Stimulated activated memory B cell treated with anti-CD40 and anti-IgM and Interleukin-4, amounts not matched to agents 10 μg/mL and 1 μg/mL and 100 μg/mL, for 72 hours (primary cell): ENCODE measurements around the gene RCAN2.

Source experiments
- ATAC-seq: fragments of 150-1000 bp; cut with Tn5 transposase; 2 replicates; pipeline ENCODE4 v1.10.0; 2021
- H3K27ac Mint-ChIP-seq: one replicate; pipeline ENCODE4 v1.8.0; 2022; ENCODE audit warnings: mild to moderate bottlenecking, mixed read lengths
- H3K27me3 Mint-ChIP-seq: one replicate; pipeline ENCODE4 v1.8.0; 2022; ENCODE audit warnings: mixed read lengths
- H3K36me3 Mint-ChIP-seq: one replicate; pipeline ENCODE4 v1.8.0; 2022; ENCODE audit warnings: mixed read lengths
- H3K4me1 Mint-ChIP-seq: one replicate; pipeline ENCODE4 v1.8.0; 2022; ENCODE audit warnings: mixed read lengths
- H3K4me3 Mint-ChIP-seq: one replicate; pipeline ENCODE4 v1.8.0; 2022; ENCODE audit warnings: mild to moderate bottlenecking, moderate library complexity, mixed read lengths
- H3K9me3 Mint-ChIP-seq: one replicate; pipeline ENCODE4 v1.8.0; 2022; ENCODE audit warnings: mixed read lengths

RCAN2 gene

GRCh38 chr6:46270336-46270735, 220.9 kb downstream of the RCAN2 start:
- H3K4me1 Mint-ChIP-seq = no peaks in the 10 kb centered on the region
- H3K27ac Mint-ChIP-seq = no peak overlapping the region
- H3K4me3 Mint-ChIP-seq = no peak overlapping the region
- ATAC-seq = no peak
- no peaks in the 10 kb centered on the region for H3K9me3 Mint-ChIP-seq
- H3K27me3 Mint-ChIP-seq = peaks cover 8% of the 10 kb centered on the region
- no peaks in the 10 kb centered on the region for H3K36me3 Mint-ChIP-seq

GRCh38 chr6:46269447-46270229, 221.6 kb downstream of the RCAN2 start:
- Mint-ChIP-seq H3K9me3 (no peaks in the 10 kb centered on the region), H3K27me3 (peaks cover 6% of the 10 kb centered on the region), H3K27ac (no peak overlapping the region), H3K4me3 (no peak overlapping the region), H3K4me1 (no peaks in the 10 kb centered on the region), H3K36me3 (no peaks in the 10 kb centered on the region)
- ATAC-seq = no peak

- no peaks in the 10 kb centered on the region for H3K27me3 Mint-ChIP-seq
- H3K9me3 Mint-ChIP-seq = no peaks in the 10 kb centered on the region
- no peaks in the 10 kb centered on the region for H3K36me3 Mint-ChIP-seq
- H3K4me1 Mint-ChIP-seq = no peaks in the 10 kb centered on the region
- ATAC-seq = no peak
- H3K27ac Mint-ChIP-seq = no peak overlapping the region
- H3K4me3 Mint-ChIP-seq = no peak overlapping the region
These were observed 223.7 kb downstream of the RCAN2 start for GRCh38 chr6:46267515-46267914.

GRCh38 chr6:46265373-46265772, 225.9 kb downstream of the RCAN2 start:
- no peak for ATAC-seq
- Mint-ChIP-seq H3K27ac (no peak overlapping the region), H3K36me3 (no peaks in the 10 kb centered on the region), H3K27me3 (no peaks in the 10 kb centered on the region), H3K4me3 (no peak overlapping the region), H3K4me1 (no peaks in the 10 kb centered on the region), H3K9me3 (no peaks in the 10 kb centered on the region)

GRCh38 chr6:46263707-46264086, 227.6 kb downstream of the RCAN2 start:
- ATAC-seq = no peak
- H3K36me3 Mint-ChIP-seq = no peaks in the 10 kb centered on the region
- H3K4me3 Mint-ChIP-seq = no peak overlapping the region
- no peaks in the 10 kb centered on the region for H3K27me3 Mint-ChIP-seq
- no peak overlapping the region for H3K27ac Mint-ChIP-seq
- no peaks in the 10 kb centered on the region for H3K4me1 Mint-ChIP-seq
- H3K9me3 Mint-ChIP-seq = no peaks in the 10 kb centered on the region

GRCh38 chr6:46262928-46263706, 228.1 kb downstream of the RCAN2 start:
- Mint-ChIP-seq H3K4me3 (no peak overlapping the region), H3K9me3 (no peaks in the 10 kb centered on the region), H3K4me1 (no peaks in the 10 kb centered on the region), H3K36me3 (no peaks in the 10 kb centered on the region), H3K27ac (no peak overlapping the region), H3K27me3 (no peaks in the 10 kb centered on the region)
- no peak for ATAC-seq

- no peaks in the 10 kb centered on the region for H3K27me3 Mint-ChIP-seq
- H3K4me3 Mint-ChIP-seq = no peak overlapping the region
- H3K36me3 Mint-ChIP-seq = no peaks in the 10 kb centered on the region
- no peak for ATAC-seq
- no peaks in the 10 kb centered on the region for H3K4me1 Mint-ChIP-seq
- peaks cover 3% of the 10 kb centered on the region for H3K9me3 Mint-ChIP-seq
- H3K27ac Mint-ChIP-seq = no peak overlapping the region
These were observed 233.0 kb downstream of the RCAN2 start for GRCh38 chr6:46258249-46258648.

GRCh38 chr6:46255528-46255927, 235.7 kb downstream of the RCAN2 start:
- ATAC-seq = no peak
- Mint-ChIP-seq H3K4me3 (no peak overlapping the region), H3K36me3 (no peaks in the 10 kb centered on the region), H3K4me1 (no peaks in the 10 kb centered on the region), H3K27me3 (no peaks in the 10 kb centered on the region), H3K9me3 (peaks cover 3% of the 10 kb centered on the region), H3K27ac (no peak overlapping the region)

- Mint-ChIP-seq H3K27me3 (no peaks in the 10 kb centered on the region), H3K4me3 (no peak overlapping the region)
These were observed 236.3 kb downstream of the RCAN2 start for GRCh38 chr6:46254946-46255345.

GRCh38 chr6:46254331-46254730, 236.9 kb downstream of the RCAN2 start:
- no peak overlapping the region for H3K4me3 Mint-ChIP-seq
- H3K36me3 Mint-ChIP-seq = no peaks in the 10 kb centered on the region
- peaks cover 3% of the 10 kb centered on the region for H3K9me3 Mint-ChIP-seq
- no peak for ATAC-seq
- H3K27ac Mint-ChIP-seq = no peak overlapping the region
- no peaks in the 10 kb centered on the region for H3K27me3 Mint-ChIP-seq
- no peaks in the 10 kb centered on the region for H3K4me1 Mint-ChIP-seq

More at GRCh38 chr6:46254946-46255345, 236.3 kb downstream of the RCAN2 start:
- Mint-ChIP-seq H3K36me3 (no peaks in the 10 kb centered on the region), H3K9me3 (peaks cover 3% of the 10 kb centered on the region), H3K27ac (no peak overlapping the region), H3K4me1 (no peaks in the 10 kb centered on the region)
- ATAC-seq = no peak

- Mint-ChIP-seq H3K4me1 (no peaks in the 10 kb centered on the region), H3K36me3 (no peaks in the 10 kb centered on the region), H3K9me3 (no peaks in the 10 kb centered on the region), H3K27me3 (no peaks in the 10 kb centered on the region), H3K4me3 (no peak overlapping the region), H3K27ac (no peak overlapping the region)
- ATAC-seq = no peak
These were observed 239.5 kb downstream of the RCAN2 start for GRCh38 chr6:46251583-46252339.

GRCh38 chr6:46248143-46248542, 243.1 kb downstream of the RCAN2 start:
- H3K4me3 Mint-ChIP-seq = no peak overlapping the region
- no peaks in the 10 kb centered on the region for H3K9me3 Mint-ChIP-seq
- no peaks in the 10 kb centered on the region for H3K27me3 Mint-ChIP-seq
- ATAC-seq = no peak
- no peak overlapping the region for H3K27ac Mint-ChIP-seq
- H3K4me1 Mint-ChIP-seq = peaks cover 7% of the 10 kb centered on the region
- no peaks in the 10 kb centered on the region for H3K36me3 Mint-ChIP-seq

GRCh38 chr6:46246727-46247126, 244.5 kb downstream of the RCAN2 start:
- H3K27ac Mint-ChIP-seq = no peak overlapping the region
- no peak for ATAC-seq
- H3K36me3 Mint-ChIP-seq = no peaks in the 10 kb centered on the region
- H3K4me3 Mint-ChIP-seq = no peak overlapping the region
- no peaks in the 10 kb centered on the region for H3K27me3 Mint-ChIP-seq
- peaks cover 7% of the 10 kb centered on the region for H3K4me1 Mint-ChIP-seq
- H3K9me3 Mint-ChIP-seq = no peaks in the 10 kb centered on the region

- Mint-ChIP-seq H3K9me3 (no peaks in the 10 kb centered on the region), H3K4me1 (peaks cover 7% of the 10 kb centered on the region), H3K36me3 (no peaks in the 10 kb centered on the region), H3K4me3 (no peak overlapping the region), H3K27ac (no peak overlapping the region), H3K27me3 (no peaks in the 10 kb centered on the region)
- ATAC-seq = no peak
These were observed 245.2 kb downstream of the RCAN2 start for GRCh38 chr6:46246081-46246480.

- H3K4me3 Mint-ChIP-seq = no peak overlapping the region
- peaks cover 7% of the 10 kb centered on the region for H3K4me1 Mint-ChIP-seq
- H3K27ac Mint-ChIP-seq = no peak overlapping the region
- peaks cover 5% of the 10 kb centered on the region for H3K27me3 Mint-ChIP-seq
- H3K9me3 Mint-ChIP-seq = no peaks in the 10 kb centered on the region
- H3K36me3 Mint-ChIP-seq = no peaks in the 10 kb centered on the region
- ATAC-seq = no peak
These were observed 246.6 kb downstream of the RCAN2 start for GRCh38 chr6:46244670-46245069.
